ENCODE measurements around the gene MAGI2.

MAGI2 gene

DNA sequence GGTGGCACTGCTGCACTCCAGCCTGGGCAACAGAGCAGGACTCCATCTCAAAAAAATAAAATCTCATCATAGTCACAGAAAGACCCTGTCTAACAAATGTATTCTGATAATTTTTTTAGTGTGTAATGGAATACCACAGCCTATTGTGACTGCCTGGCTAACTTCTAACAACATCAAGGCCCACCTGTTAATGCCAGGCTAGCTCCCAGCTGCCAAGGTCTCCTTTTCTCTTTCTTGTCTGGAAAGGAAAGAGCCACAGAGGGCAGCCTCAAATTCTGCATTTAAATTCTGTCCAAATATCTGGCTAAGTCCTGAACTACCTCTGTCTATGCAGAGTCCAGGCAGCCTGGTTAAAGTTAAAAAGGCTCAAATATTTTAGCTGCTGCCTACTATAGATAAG, 700.9 kb downstream of the MAGI2 start:
- no peak for DNase-seq (ENCODE audit: low read depth in 3 of 3, low spot score in 1 of 3)

DNA sequence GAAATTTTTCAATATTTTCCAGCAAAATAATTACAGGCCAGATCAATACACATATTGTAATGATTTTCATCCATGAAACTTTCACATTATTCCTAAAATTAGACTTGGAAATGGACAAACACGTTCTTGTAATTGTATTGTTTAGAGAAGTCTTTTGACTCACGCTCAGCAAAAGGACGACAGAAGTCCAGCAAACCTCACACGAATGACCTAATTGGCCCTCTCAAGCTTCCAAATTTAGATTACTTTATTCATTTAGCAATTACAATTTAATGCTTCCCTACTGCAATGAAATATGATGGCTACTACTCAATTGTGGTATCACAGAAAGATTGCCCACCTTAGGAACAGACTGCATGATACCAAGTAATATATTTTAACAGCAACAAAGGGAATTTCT, 702.2 kb downstream of the MAGI2 start:
- no peak for DNase-seq (ENCODE audit: low read depth in 3 of 3, low spot score in 1 of 3)

DNA sequence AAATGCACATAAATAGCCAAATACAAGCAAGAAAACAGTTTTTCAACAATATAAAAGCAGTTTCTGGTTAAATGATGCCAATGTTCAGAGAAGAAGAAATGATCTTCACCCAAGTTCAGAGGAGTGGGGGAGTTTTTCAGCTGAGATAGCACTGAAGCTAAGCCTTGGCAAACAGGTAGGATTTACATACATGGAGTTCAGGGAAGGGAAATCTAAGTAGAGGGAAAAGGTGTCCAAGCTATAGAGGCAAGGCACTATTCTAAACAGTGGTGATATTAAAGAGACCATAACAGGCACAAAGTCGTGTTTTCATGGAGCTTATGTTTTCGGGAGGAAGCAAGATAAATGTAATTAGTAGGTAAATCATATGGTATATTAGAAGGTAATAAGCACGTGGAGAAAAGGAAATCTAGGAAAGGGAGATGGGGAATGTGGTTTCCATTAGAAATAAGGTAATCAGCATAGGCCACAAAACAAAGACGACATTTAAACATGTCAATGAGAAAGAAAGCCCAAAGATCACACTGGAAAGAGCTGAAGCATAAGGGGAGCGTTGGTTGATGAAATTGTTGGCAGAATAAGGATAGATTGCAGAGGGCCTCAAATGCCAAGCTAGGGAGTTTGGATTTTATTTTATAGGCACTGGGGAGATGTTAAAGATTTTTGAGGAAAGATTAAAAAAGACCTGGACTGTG, 704.3 kb downstream of the MAGI2 start:
- no peak for DNase-seq (ENCODE audit: low read depth in 3 of 3, low spot score in 1 of 3)

DNA sequence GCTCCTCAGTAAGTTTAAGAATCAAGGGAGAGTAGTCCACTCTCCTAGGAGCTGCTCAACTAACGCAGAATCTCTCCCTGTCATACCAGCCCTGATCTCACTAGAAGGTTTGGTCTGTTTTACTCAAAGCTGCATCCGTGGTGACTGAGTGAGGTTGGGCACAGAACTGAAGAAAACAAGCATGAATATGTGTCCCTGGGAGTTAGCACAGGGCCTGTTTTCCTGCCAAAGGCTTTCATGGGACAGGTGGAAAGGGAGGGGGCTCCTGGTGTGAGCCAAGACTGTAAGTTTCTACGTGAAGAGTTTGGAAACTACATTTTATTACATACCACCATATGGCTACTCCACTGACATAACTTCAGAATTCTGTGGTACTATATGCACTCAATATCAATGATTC, 705.9 kb downstream of the MAGI2 start:
- DNase-seq (ENCODE audit: low read depth in 3 of 3, low spot score in 1 of 3): no peak

DNA sequence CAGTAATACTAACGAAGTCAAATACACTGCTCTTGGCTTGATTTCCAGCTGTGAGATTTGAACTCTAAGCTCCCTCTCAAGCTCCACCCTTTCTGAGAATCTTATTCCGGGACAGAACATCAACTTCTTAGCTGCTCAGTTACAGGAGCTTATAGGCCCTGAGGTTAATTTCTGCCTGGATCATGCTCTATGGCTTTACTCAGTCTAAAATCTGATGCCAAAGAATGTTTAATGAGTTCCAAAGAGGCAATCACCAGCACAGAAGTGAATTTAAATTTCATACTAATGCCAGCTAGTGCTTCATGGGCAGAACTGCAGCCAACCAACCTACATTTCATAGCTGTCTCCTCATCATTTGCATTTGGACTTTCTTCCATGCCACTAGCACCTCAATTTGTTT, 707.2 kb downstream of the MAGI2 start:
- no peak for DNase-seq (ENCODE audit: low read depth in 3 of 3, low spot score in 1 of 3)

DNA sequence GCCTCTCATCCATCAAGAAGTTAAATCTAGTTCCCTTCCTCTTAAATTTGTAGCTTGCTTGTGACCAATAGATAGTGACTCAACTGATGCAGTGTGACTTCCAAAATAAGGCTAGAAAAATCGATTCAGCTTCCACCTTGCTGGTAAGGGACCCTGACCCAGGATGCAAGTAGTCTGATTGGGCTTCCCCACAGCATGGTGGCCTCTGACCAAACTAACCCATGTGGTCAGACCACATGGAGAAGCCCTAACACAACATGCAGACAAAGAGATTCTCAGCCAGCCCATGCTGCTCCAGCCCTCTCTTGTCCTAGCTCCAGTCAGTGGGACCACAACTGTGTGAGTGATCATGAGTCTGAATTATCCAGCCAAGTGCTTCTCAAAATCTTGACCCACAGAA, 710.8 kb downstream of the MAGI2 start:
- DNase-seq (ENCODE audit: low read depth in 3 of 3, low spot score in 1 of 3): no peak

DNA sequence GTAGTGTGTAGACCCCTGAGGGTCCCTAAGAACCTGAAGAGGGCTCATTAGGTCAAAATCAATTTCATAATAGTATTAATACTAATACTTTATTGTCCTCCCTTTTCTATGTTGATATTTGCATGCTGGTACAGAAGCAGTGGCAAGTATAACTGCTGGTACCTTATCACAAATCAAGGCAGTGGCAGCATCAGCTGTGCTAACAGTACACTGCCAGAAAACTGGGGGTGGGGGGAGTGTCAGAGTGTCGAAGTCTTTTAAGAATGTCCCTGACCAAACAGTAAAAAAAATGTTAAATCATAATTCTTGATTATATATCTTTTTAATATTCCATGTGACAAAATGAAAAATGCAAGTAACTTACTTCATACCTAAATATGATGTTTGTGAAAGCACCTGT, 716.9 kb downstream of the MAGI2 start:
- no peak for DNase-seq (ENCODE audit: low read depth in 3 of 3, low spot score in 1 of 3)

DNA sequence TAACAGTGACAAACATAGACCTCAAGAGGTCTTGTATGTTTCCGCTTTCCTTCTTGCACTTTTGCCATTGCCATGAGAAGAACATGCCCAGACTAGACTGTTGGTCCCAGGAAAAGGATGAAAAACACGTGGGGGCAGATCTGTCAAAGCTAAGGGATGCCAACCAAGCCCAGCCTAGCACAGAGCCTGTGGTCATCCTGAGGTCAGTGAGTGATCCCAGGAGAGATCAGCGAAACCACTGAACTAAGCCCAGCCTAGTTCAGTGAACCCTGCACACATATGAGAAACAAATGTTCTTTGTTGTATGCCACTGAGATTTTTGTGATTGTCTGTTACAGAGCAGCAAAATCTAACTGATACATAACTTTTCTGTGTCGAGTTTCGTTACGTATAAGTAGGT, 718.8 kb downstream of the MAGI2 start:
- DNase-seq (ENCODE audit: low read depth in 3 of 3, low spot score in 1 of 3): no peak

DNA sequence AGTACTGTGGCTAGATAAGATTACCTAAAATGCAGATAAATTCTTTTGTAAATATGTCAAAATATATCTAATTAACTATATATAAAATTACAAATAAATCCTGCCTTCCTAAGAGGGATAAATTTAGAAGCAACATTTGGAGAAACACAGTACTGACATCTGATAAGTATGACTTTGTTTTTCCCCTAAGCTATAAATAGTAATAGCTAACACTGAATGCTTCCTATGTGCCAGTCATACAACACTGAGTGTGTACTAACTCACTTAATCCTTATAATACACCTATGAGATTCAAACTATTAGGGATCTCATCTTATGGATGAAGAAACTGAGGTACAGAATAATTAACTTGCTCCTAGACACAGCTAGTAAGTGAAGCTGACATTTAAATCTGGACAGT, 733.4 kb downstream of the MAGI2 start:
- DNase-seq (ENCODE audit: low read depth in 3 of 3, low spot score in 1 of 3): no peak

DNA sequence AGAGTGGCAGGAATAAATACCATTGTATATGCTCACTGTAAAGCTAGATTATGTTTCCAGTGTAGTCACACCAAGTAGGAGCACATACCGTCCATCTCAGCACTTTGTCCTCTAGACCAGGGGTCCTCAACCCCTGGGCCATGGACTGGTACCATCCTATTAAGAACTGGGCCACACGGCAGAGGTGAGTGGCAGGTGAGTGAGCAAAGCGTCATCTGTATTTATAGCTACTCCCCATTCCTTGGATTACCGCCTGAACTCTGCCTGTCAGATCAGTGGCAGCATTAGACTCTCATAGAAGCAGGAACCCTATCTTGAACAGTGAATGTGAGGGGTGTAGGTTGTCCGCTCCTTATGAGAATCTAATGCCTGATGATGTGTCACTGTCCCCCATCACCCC, 735.3 kb downstream of the MAGI2 start:
- no peak for DNase-seq (ENCODE audit: low read depth in 3 of 3, low spot score in 1 of 3)

DNA sequence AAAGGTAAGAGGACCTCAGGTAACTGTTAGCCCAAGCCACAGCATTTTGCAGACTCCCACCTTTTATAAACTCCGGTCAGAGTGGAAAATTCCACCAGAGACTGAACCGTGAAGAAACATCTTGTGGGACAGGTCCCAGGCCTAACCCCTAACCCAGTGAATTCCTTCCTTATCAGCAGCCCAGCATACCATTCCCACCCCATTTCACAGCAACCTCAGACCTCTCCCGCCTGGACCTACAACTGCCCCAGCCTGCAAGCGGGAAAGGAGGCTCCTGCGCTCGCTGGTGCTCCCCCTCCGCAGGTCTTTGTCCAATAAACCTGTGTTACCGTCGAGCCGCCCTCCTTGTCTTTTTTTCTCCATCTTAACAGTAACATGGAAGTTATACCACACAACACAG, 736.6 kb downstream of the MAGI2 start:
- no peak for DNase-seq (ENCODE audit: low read depth in 3 of 3, low spot score in 1 of 3)

DNA sequence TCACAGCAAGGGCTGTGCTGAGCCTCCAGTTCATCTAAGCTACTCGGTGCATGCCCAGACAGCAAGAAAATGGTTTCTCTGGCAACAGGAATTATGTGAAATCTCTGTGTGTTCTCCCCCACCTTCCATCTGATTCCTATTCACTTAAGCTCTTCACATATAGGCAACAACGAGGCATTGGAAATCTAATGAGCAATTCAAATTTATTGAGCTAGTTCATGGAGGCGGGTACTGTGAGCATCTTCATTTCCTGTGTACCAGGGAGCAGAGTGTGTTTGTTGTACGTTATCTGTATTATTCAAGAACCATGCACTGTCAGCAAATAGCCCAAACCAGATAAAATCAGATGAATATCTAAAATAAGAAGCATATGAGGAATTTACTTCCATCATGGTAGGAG, 739.1 kb downstream of the MAGI2 start:
- DNase-seq (ENCODE audit: low read depth in 3 of 3, low spot score in 1 of 3): no peak

DNA sequence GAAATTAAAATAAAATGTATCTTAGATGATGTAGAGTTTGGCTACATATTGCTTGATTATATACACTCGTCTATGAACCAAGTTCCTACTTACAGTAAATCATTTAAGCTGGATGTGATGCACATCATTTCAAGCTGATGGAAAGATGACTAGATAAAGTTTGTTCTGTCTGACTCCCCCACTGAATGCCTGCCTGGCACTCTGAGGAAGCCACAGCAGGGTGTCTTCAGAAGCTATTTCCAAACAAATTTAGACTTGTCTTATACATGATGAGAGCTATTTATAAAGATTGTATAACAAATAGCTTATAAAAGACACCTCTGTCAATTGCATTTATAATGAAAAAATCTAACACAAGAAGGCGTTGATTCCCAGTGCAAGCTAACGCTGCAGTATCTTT, 741.4 kb downstream of the MAGI2 start:
- no peak for DNase-seq (ENCODE audit: low read depth in 3 of 3, low spot score in 1 of 3)

DNA sequence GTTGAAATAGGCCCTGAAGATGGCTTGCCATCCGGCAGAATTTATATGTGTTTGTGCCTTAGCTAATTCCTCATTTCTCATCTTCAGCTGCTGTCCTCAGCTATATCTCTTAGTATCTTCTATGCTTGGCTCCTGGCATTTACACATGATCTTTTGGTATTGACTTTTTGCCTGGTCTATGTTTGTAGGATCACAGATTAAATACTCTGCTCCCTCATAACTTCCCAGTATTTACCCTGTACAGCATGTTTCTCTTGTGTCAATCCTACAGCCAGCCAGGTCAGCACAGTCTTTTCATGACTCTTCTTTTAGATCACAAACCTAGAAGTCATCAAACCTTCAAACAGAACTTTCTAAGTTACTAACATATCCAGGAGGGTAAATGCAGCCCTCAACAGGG, 743.8 kb downstream of the MAGI2 start:
- DNase-seq (ENCODE audit: low read depth in 3 of 3, low spot score in 1 of 3): no peak

DNA sequence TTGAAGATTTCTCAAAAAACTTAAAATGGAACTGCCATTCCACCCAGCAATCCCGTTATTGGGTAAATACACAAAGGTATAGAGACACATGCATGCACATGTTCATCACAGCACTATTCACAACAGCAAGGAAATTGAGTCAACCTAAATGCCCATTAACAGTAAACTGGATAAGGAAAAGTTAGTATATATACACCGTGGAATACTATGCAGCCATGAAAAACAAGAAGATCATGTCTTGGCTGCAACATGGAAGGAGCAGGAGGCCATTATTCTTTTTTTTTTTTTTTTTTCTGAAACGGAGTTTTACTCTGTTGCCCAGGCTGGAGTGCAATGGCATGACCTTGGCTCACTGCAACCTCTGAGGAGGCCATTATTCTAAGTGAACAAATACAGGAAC, 749.0 kb downstream of the MAGI2 start:
- DNase-seq (ENCODE audit: low read depth in 3 of 3, low spot score in 1 of 3): no peak

DNA sequence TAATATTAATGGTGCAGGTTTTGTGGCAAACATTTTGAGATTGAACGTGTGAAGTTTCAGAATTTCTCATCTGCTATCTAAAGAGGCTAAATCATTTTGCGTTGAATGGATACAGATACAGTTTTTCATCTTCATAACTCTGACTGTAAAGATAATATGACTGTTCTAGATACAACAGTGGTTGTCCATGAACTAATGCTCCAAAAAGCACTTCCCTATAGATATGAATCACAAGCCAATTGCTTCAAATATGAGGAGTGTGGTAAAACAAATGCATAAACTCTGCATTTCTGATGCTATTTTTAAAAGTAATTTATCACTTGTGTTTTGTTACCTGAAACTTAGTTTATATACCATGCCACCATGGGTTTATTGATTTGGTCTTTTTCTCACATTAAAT, 750.1 kb downstream of the MAGI2 start:
- DNase-seq (ENCODE audit: low read depth in 3 of 3, low spot score in 1 of 3): no peak

DNA sequence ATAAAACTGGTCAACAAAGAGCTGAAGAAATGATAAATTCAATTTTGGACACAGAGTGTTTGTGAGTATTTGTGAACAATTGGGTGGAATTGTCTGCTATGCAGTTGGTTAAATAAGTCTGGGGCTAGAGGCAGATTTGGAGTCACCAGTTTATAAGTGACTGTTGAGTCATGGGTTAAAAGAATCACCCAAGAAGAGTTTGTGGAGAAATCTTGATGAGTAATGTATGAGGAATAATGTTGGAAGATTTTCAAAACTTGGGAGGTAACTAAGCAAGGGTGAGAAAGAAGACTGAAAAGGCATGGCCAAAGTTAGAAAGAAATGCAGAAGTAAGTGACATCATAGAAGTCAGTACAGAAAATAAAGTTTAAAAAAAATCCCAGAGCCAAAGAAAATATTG, 750.7 kb downstream of the MAGI2 start:
- no peak for DNase-seq (ENCODE audit: low read depth in 3 of 3, low spot score in 1 of 3)

DNA sequence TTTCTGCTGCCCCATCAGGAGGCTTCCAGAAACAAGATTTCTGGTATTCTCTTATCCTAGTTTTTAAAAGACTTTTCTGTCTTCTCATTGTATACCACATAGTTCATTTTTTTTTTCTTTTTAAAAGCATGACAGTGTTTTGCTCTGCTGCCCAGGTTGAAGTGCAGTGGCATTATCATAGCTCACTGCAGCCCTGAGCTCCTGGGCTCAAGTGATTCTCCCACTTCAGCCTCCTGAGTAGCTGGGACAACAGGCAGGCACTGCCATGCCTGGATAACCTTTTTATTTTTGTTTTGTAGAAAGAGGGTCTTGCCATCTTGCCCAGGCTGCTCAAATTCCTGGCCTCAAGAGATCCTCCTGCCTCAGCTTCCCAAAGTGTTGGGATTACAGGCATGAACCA, 757.6 kb downstream of the MAGI2 start:
- DNase-seq (ENCODE audit: low read depth in 3 of 3, low spot score in 1 of 3): no peak

DNA sequence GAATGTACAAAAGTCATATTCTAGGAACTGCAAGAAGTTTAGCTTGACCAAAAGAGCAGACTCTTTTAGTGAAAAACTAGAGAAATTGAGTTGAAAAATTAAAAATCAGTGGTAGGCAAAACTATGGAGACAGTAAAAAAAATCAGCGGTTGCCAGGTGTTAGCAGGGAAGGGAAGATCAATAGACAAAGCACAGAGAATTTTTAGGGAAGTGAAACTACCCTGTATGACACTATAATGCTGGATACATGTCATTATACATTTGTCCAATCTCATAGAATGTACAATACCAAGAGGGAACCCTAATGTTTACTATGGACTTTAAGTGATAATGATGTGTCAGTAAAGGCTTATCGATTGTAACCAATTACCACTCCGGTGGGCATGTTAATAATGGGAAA, 761.9 kb downstream of the MAGI2 start:
- no peak for DNase-seq (ENCODE audit: low read depth in 3 of 3, low spot score in 1 of 3)

DNA sequence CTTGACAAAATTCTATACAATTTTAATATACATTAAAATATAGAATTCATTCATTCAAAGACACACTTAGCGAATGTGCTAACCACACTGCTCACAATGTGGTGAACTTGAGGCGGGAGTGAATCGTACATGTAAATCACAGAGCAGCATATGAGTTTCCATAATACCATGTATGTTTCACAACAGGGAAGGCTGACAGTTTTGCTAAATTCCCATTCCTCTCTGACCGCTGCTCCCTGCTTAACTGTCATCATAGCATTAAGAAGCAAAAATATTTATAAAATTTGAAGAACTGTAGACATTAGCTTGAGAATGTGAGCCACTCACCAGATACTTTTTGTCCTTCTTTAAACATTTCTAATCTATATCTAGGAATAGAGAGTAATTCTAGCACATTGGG, 763.3 kb downstream of the MAGI2 start:
- DNase-seq (ENCODE audit: low read depth in 3 of 3, low spot score in 1 of 3): no peak

DNA sequence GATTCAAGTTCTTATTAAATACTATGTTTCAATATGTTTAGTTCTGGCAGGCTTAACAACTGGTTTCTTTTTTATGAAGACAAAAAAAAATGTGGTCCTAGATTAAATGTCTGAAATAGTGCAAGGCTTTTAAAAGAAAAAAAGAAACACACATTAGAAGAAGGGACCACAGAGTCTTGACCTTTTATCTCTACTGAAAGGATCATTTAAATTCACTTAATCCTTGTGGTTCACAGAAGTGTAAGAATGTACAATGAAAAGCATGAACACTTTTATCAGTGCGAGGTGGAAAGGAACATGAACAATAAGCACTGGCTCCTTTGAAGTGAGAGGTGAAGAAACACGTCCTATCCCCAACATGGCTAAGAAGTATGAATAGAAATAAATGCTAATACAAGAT, 765.1 kb downstream of the MAGI2 start:
- DNase-seq (ENCODE audit: low read depth in 3 of 3, low spot score in 1 of 3): no peak

DNA sequence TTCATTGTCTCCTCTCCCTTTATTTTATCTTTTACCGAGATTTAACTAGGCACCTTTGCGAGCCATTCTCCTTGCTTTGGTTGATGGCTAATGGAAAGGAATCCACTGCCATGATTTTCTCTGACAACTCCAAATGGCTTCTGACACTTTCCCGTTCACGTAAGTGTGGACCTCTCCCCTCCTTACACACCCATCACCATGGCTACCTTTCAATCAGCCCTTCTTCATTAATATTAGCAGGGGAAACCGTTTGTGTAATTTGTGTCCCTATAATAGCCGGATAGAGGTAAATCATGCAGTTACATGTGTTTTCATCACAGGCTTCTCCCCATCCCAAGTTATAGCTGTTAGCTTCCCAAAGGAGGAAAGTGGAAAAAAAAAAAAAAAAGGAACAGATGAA, 767.3 kb downstream of the MAGI2 start:
- no peak for DNase-seq (ENCODE audit: low read depth in 3 of 3, low spot score in 1 of 3)

DNA sequence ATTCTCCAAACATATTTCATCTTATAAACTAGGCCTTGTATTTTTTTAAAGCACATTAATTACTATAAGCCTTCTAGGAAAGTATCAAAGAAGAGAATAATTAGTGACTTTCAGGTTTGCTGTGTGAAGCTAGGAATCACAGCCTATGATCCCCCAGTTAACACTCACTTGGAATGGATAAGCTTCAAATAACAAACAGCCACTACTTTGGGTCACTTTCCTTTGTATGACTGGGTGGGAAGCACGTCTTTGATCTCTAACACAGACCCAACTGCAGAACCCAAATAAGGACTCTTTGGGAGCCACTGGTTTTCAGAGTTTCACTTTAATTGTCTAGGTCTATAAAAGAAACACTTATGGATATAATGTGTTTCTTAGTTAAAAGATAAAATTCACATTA, 769.3 kb downstream of the MAGI2 start:
- DNase-seq (ENCODE audit: low read depth in 3 of 3, low spot score in 1 of 3): no peak

DNA sequence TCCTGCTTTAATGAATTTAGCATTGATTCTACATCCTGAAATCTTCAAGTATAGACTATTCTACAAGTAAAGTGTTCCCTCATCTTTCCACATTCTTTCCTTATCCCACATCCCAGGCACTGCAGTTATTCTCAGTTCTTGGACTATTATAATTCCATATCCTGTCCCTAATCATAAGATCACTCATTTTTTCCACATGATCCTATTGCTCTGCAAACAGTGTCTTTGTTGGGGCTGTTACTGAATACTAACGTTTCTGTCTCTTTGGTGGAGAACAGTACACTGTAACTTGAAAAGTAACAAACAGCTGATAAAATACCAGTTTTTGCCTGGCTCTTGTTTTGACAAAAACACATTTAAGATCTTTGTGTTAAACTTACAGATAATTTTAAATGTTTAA, 769.9 kb downstream of the MAGI2 start:
- no peak for DNase-seq (ENCODE audit: low read depth in 3 of 3, low spot score in 1 of 3)

Measured in stimulated activated CD4-positive, alpha-beta T cell treated with anti-CD3 and anti-CD28 coated beads, TNF-alpha, amount 100 ng/mL, for 1 hour (primary cell).